IPS-20b (cell line): Measurements from ENCODE around the gene OPN3.

ENCODE experiments used
- H3K27ac ChIP-seq: one replicate; pipeline ENCODE4 v1.5.1; 2013; ENCODE audit warnings: low read length
- H3K27me3 ChIP-seq: 2 replicates; pipeline ENCODE4 v1.6.1; 2013; ENCODE audit warnings: mild to moderate bottlenecking, low read length, inconsistent platforms; ENCODE audit not compliant: insufficient read depth
- H3K36me3 ChIP-seq: 2 replicates; pipeline ENCODE4 v1.6.1; 2013; ENCODE audit warnings: low read depth, mild to moderate bottlenecking, inconsistent platforms, low read length, moderate library complexity; ENCODE audit not compliant: insufficient read depth
- H3K4me1 ChIP-seq: 2 replicates; pipeline ENCODE4 v1.6.1; 2013; ENCODE audit warnings: mild to moderate bottlenecking, control low read depth, inconsistent platforms, low read length, moderate library complexity; ENCODE audit not compliant: insufficient read depth
- H3K4me3 ChIP-seq: 2 replicates; pipeline ENCODE4 v1.5.1; 2013; ENCODE audit warnings: mild to moderate bottlenecking, low read length, inconsistent platforms
- H3K9ac ChIP-seq: 2 replicates; pipeline ENCODE4 v1.6.1; 2013; ENCODE audit warnings: low read depth, mild to moderate bottlenecking, inconsistent platforms, low read length, moderate library complexity
- H3K9me3 ChIP-seq: 2 replicates; pipeline ENCODE4 v1.6.1; 2013; ENCODE audit warnings: mild to moderate bottlenecking, low read depth, low read length, inconsistent platforms; ENCODE audit not compliant: insufficient read depth

Gene OPN3

GRCh38 chr1:241614144-241614543 is 26.0 kb downstream of the OPN3 start:
- Histone ChIP-seq H3K4me3 (no peak overlapping the region), H3K27me3 (no peaks in the 10 kb centered on the region), H3K9ac (no peak overlapping the region), H3K9me3 (no peaks in the 10 kb centered on the region), H3K27ac (no peak overlapping the region), H3K4me1 (no peaks in the 10 kb centered on the region), H3K36me3 (no peaks in the 10 kb centered on the region)

- H3K9me3 ChIP-seq = no peaks in the 10 kb centered on the region
- H3K36me3 ChIP-seq = no peaks in the 10 kb centered on the region
- no peak overlapping the region for H3K9ac ChIP-seq
- H3K27me3 ChIP-seq = no peaks in the 10 kb centered on the region
- no peaks in the 10 kb centered on the region for H3K4me1 ChIP-seq
- no peak overlapping the region for H3K4me3 ChIP-seq
- H3K27ac ChIP-seq = no peak overlapping the region
Measured at GRCh38 chr1:241612533-241613477, 27.4 kb downstream of the OPN3 start.

- Histone ChIP-seq H3K9ac (no peak overlapping the region), H3K9me3 (no peaks in the 10 kb centered on the region), H3K27me3 (no peaks in the 10 kb centered on the region), H3K4me3 (no peak overlapping the region), H3K27ac (no peak overlapping the region), H3K4me1 (no peaks in the 10 kb centered on the region), H3K36me3 (no peaks in the 10 kb centered on the region)
Measured at GRCh38 chr1:241611736-241612135, 28.4 kb downstream of the OPN3 start.

- Histone ChIP-seq H3K27ac (no peak overlapping the region), H3K27me3 (no peaks in the 10 kb centered on the region), H3K9ac (no peak overlapping the region), H3K36me3 (no peaks in the 10 kb centered on the region), H3K9me3 (no peaks in the 10 kb centered on the region), H3K4me1 (no peaks in the 10 kb centered on the region), H3K4me3 (no peak overlapping the region)
Measured at GRCh38 chr1:241611063-241611462, 29.1 kb downstream of the OPN3 start.

- H3K4me3 ChIP-seq = no peak overlapping the region
- no peak overlapping the region for H3K9ac ChIP-seq
- no peaks in the 10 kb centered on the region for H3K4me1 ChIP-seq
- H3K9me3 ChIP-seq = no peaks in the 10 kb centered on the region
- no peaks in the 10 kb centered on the region for H3K36me3 ChIP-seq
- no peaks in the 10 kb centered on the region for H3K27me3 ChIP-seq
- no peak overlapping the region for H3K27ac ChIP-seq
Measured at GRCh38 chr1:241610056-241610815, 29.9 kb downstream of the OPN3 start.

- no peaks in the 10 kb centered on the region for H3K36me3 ChIP-seq
- no peaks in the 10 kb centered on the region for H3K27me3 ChIP-seq
- no peaks in the 10 kb centered on the region for H3K4me1 ChIP-seq
- H3K9me3 ChIP-seq = no peaks in the 10 kb centered on the region
- H3K4me3 ChIP-seq = no peak overlapping the region
- no peak overlapping the region for H3K9ac ChIP-seq
- no peak overlapping the region for H3K27ac ChIP-seq
Measured at GRCh38 chr1:241608379-241609033, 31.7 kb downstream of the OPN3 start.

- Histone ChIP-seq H3K27me3 (no peaks in the 10 kb centered on the region), H3K4me3 (no peak overlapping the region), H3K4me1 (no peaks in the 10 kb centered on the region), H3K9me3 (no peaks in the 10 kb centered on the region), H3K36me3 (no peaks in the 10 kb centered on the region), H3K9ac (no peak overlapping the region), H3K27ac (no peak overlapping the region)
Measured at GRCh38 chr1:241607497-241607896, 32.7 kb downstream of the OPN3 start.

- Histone ChIP-seq H3K9me3 (no peaks in the 10 kb centered on the region), H3K36me3 (no peaks in the 10 kb centered on the region), H3K4me1 (no peaks in the 10 kb centered on the region), H3K9ac (no peak overlapping the region), H3K27ac (no peak overlapping the region), H3K27me3 (no peaks in the 10 kb centered on the region), H3K4me3 (no peak overlapping the region)
Measured at GRCh38 chr1:241606544-241606943, 33.6 kb downstream of the OPN3 start.

GRCh38 chr1:241605146-241605805 is 34.9 kb downstream of the OPN3 start:
- Histone ChIP-seq H3K4me3 (no peak overlapping the region), H3K9me3 (no peaks in the 10 kb centered on the region), H3K27me3 (no peaks in the 10 kb centered on the region), H3K36me3 (no peaks in the 10 kb centered on the region), H3K27ac (no peak overlapping the region), H3K9ac (no peak overlapping the region), H3K4me1 (no peaks in the 10 kb centered on the region)

- Histone ChIP-seq H3K4me3 (no peak overlapping the region), H3K9me3 (no peaks in the 10 kb centered on the region), H3K4me1 (no peaks in the 10 kb centered on the region), H3K27ac (no peak overlapping the region), H3K9ac (no peak overlapping the region), H3K27me3 (no peaks in the 10 kb centered on the region), H3K36me3 (no peaks in the 10 kb centered on the region)
Measured at GRCh38 chr1:241603731-241604245, 36.4 kb downstream of the OPN3 start.

- H3K27me3 ChIP-seq = no peaks in the 10 kb centered on the region
- H3K4me3 ChIP-seq = no peak overlapping the region
- peaks cover 6% of the 10 kb centered on the region; the same call in 1 of the 2 replicates for H3K36me3 ChIP-seq
- H3K27ac ChIP-seq = no peak overlapping the region
- no peak overlapping the region for H3K9ac ChIP-seq
- no peaks in the 10 kb centered on the region for H3K4me1 ChIP-seq
- no peaks in the 10 kb centered on the region for H3K9me3 ChIP-seq
Measured at GRCh38 chr1:241600496-241600901, 39.7 kb downstream of the OPN3 start.
